T-helper 2 cell treated with Interferon-gamma antibody and Interleukin-4, amounts not matched to agents 5 μg/mL and 100 μg/mL, for 36 hours (primary cell): ENCODE measurements around the gene TLCD3B.
"Not testable (repeated sequence)": the region's sequence is repeated elsewhere in the genome, so short reads cannot be mapped to it uniquely, and the experiment has no call there.

Experiments
- DNase-seq: peaks from one replicate; pipeline ENCODE4 v3.0.0; 2021; ENCODE audit warnings: low spot score
- H3K27ac Mint-ChIP-seq: one replicate; pipeline ENCODE4 v1.8.0; 2021; ENCODE audit warnings: mild to moderate bottlenecking, mixed read lengths
- H3K27me3 Mint-ChIP-seq: one replicate; pipeline ENCODE4 v1.8.0; 2021; ENCODE audit warnings: low read depth, mixed read lengths
- H3K36me3 Mint-ChIP-seq: one replicate; pipeline ENCODE4 v1.8.0; 2021; ENCODE audit warnings: low read depth, mixed read lengths
- H3K4me1 Mint-ChIP-seq: one replicate; pipeline ENCODE4 v1.8.0; 2021; ENCODE audit warnings: low read depth, mixed read lengths
- H3K4me3 Mint-ChIP-seq: one replicate; pipeline ENCODE4 v1.8.0; 2022; ENCODE audit warnings: mild to moderate bottlenecking, moderate library complexity, mixed read lengths
- H3K9me3 Mint-ChIP-seq: one replicate; pipeline ENCODE4 v1.8.0; 2021; ENCODE audit warnings: mixed read lengths

Gene TLCD3B

GRCh38 chr16:30049871-30050270 is 18.8 kb upstream of the TLCD3B start:
- H3K9me3 Mint-ChIP-seq, result no peaks in the 10 kb centered on the region
- H3K27ac Mint-ChIP-seq, result no peak overlapping the region
- no peak for DNase-seq
- H3K4me1 Mint-ChIP-seq, result peaks cover 21% of the 10 kb centered on the region
- H3K4me3 Mint-ChIP-seq, result no peak overlapping the region
- H3K27me3 Mint-ChIP-seq, result no peaks in the 10 kb centered on the region
- H3K36me3 Mint-ChIP-seq, result peaks cover 2% of the 10 kb centered on the region

DNA sequence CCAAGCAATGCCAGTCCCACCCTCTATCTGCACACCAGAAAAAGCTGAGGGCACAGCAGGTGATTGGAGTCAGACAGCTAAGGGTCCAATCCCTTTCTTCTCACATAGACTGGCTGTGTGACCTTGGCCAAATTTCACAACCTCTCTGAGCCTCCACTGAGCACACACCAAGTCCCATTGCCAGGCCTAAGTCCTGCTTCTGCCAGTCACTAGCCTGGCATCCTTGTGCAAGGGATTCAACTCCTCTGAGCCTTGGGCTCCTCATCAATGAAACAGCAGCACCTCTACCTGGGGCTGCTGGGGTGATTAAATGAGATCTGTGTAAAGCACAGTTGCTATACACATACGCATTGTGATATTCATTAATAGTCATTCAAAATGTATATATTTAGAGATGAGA is 15.5 kb upstream of the TLCD3B start:
- no peak overlapping the region for H3K4me3 Mint-ChIP-seq
- H3K27ac Mint-ChIP-seq, result no peak overlapping the region
- H3K4me1 Mint-ChIP-seq, result peaks cover 7% of the 10 kb centered on the region
- peaks cover 6% of the 10 kb centered on the region for H3K27me3 Mint-ChIP-seq
- H3K36me3 Mint-ChIP-seq, result peaks cover 1% of the 10 kb centered on the region
- no peak for DNase-seq
- no peaks in the 10 kb centered on the region for H3K9me3 Mint-ChIP-seq

DNA sequence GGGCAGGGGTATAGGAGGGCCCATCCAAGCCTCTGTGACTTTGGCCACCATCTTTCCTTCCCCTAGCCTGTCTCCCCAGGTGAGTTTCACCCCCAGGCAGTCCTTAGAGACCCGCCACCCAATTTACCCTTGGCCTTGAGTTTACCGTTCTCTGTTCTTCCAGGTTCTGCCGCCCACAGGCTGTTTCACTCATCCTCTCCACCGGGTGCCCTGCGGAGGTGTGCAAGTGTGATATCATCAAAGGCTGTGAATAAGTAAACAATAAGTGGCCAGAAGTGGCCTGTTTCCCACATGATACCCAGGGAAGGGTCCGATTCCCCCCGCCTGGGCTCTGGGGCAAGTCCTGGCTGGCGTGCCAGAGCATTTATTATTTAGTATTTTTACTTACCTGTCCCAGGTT is 15.1 kb upstream of the TLCD3B start:
- H3K36me3 Mint-ChIP-seq, result no peaks in the 10 kb centered on the region
- H3K4me1 Mint-ChIP-seq, result peaks cover 5% of the 10 kb centered on the region
- peaks cover 6% of the 10 kb centered on the region for H3K27me3 Mint-ChIP-seq
- no peaks in the 10 kb centered on the region for H3K9me3 Mint-ChIP-seq
- no peak overlapping the region for H3K4me3 Mint-ChIP-seq
- H3K27ac Mint-ChIP-seq, result no peak overlapping the region
- no peak for DNase-seq

GRCh38 chr16:30041841-30042240 is 10.8 kb upstream of the TLCD3B start:
- no peaks in the 10 kb centered on the region for H3K9me3 Mint-ChIP-seq

DNA sequence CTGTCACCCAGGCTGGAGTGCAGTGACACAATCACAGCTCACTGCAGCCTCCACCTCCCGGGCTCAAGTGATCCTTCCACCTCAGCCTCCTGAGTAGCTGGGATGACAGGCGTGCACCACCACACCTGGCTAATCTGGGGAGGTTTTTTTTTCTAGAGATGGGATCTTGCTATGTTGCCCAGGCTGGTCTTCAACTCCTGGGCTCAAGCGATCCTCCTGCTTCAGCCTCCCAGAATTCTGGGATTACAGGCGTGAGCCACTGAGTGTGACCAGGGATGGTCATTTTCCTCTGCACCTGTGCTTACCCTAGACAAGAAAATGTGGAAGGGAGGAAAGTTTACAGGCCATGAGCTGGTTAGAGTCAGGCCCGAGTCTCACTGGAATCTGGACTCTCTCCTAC is 9.6 kb upstream of the TLCD3B start:
- not testable (repeated sequence) for H3K4me1 Mint-ChIP-seq

More at GRCh38 chr16:30041841-30042240, 10.8 kb upstream of the TLCD3B start:
- H3K27ac Mint-ChIP-seq, result no peak overlapping the region
- no peak overlapping the region for H3K4me3 Mint-ChIP-seq
- DNase-seq, result no peak
- no peaks in the 10 kb centered on the region for H3K36me3 Mint-ChIP-seq
- H3K4me1 Mint-ChIP-seq, result peaks cover 2% of the 10 kb centered on the region
- peaks cover 17% of the 10 kb centered on the region for H3K27me3 Mint-ChIP-seq

DNA sequence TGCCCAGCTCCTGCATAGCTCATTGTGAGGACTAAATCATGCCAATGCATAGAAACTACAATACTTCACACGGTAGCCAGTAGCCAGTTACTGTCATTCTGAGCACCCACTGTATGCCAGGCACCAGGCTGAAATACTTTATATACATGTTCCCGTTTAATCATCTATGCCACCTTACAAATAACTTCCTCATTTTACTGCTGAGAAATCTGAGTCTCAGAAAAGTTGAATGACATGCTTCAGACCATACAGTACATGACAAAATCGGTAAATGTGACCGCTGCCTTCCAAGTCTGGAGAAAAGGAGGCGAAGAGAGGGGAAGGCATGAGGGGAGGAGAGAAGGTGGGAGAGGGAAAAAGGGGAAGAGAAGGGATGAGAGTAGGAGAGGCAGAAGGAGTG is 9.2 kb upstream of the TLCD3B start:
- Mint-ChIP-seq H3K27ac (no peak overlapping the region), H3K9me3 (no peaks in the 10 kb centered on the region), H3K4me1 (peaks cover 3% of the 10 kb centered on the region), H3K36me3 (no peaks in the 10 kb centered on the region), H3K27me3 (peaks cover 21% of the 10 kb centered on the region), H3K4me3 (no peak overlapping the region)
- DNase-seq, result no peak

More for the DNA sequence above, 9.6 kb upstream of the TLCD3B start:
- not testable (repeated sequence) for H3K4me3 Mint-ChIP-seq, DNase-seq, H3K36me3 Mint-ChIP-seq, H3K9me3 Mint-ChIP-seq, H3K27ac Mint-ChIP-seq
- peaks cover 21% of the 10 kb centered on the region for H3K27me3 Mint-ChIP-seq

- Mint-ChIP-seq H3K4me1 (peaks cover 7% of the 10 kb centered on the region), H3K4me3 (no peak overlapping the region), H3K36me3 (peaks cover 1% of the 10 kb centered on the region), H3K27ac (no peak overlapping the region), H3K9me3 (no peaks in the 10 kb centered on the region), H3K27me3 (peaks cover 46% of the 10 kb centered on the region)
- peak; percentile 44 for DNase-seq
Observed at GRCh38 chr16:30033270-30033669, 2.2 kb upstream of the TLCD3B start.

- peak; percentile 54 for DNase-seq
- Mint-ChIP-seq H3K9me3 (no peaks in the 10 kb centered on the region), H3K27me3 (peaks cover 49% of the 10 kb centered on the region), H3K4me1 (peaks cover 7% of the 10 kb centered on the region), H3K27ac (no peak overlapping the region), H3K36me3 (peaks cover 1% of the 10 kb centered on the region), H3K4me3 (peak overlapping the region; percentile 24)
Observed at GRCh38 chr16:30032083-30032819, 1.2 kb upstream of the TLCD3B start.

- Mint-ChIP-seq H3K4me1 (peaks cover 7% of the 10 kb centered on the region), H3K27me3 (peaks cover 56% of the 10 kb centered on the region), H3K4me3 (no peak overlapping the region)
Observed at GRCh38 chr16:30031477-30031918, 427 bp upstream of the TLCD3B start.

GRCh38 chr16:30030011-30030685 is 923 bp downstream of the TLCD3B start:
- DNase-seq, result no peak
- Mint-ChIP-seq H3K4me1 (peaks cover 5% of the 10 kb centered on the region), H3K36me3 (peaks cover 1% of the 10 kb centered on the region), H3K9me3 (no peaks in the 10 kb centered on the region), H3K4me3 (no peak overlapping the region), H3K27ac (no peak overlapping the region), H3K27me3 (peaks cover 53% of the 10 kb centered on the region)

More at GRCh38 chr16:30031477-30031918, 427 bp upstream of the TLCD3B start:
- Mint-ChIP-seq H3K27ac (no peak overlapping the region), H3K36me3 (peaks cover 1% of the 10 kb centered on the region), H3K9me3 (no peaks in the 10 kb centered on the region)
- no peak for DNase-seq

DNA sequence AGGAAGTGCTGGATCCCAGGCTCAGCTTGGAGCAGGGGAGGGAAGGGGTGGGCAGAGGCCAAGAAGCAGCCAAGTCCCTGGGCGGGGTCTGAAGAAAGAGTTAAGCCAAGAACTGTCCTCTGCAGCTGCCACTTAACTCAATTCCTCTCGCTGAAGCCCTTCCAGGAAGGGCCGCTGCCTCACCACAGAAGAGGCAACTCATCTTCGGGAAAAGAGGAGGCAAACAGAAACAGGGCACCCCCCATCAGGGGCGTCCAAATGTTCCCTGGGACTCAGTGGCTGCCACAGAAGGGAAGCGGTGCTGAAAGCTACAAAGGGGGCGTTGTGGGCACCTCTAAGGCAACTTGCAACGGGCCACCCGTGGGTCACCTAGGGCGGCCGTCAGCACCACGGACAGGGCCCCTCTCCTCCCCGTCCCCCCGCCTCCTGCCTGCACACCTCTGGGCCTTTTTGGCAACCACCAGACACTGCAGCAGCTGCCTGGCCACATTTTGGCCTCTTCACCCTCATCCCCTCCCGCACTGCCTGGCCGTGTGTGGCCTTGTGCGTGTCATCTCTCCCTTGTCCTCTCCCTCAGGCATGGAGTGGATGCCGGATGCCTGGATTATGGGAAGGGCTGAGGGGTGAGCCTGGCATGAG is 2.5 kb downstream of the TLCD3B start:
- Mint-ChIP-seq H3K27ac (no peak overlapping the region), H3K4me1 (peaks cover 4% of the 10 kb centered on the region), H3K4me3 (no peak overlapping the region), H3K27me3 (peaks cover 52% of the 10 kb centered on the region), H3K9me3 (no peaks in the 10 kb centered on the region), H3K36me3 (peaks cover 1% of the 10 kb centered on the region)
- peak; percentile 19 for DNase-seq

DNA sequence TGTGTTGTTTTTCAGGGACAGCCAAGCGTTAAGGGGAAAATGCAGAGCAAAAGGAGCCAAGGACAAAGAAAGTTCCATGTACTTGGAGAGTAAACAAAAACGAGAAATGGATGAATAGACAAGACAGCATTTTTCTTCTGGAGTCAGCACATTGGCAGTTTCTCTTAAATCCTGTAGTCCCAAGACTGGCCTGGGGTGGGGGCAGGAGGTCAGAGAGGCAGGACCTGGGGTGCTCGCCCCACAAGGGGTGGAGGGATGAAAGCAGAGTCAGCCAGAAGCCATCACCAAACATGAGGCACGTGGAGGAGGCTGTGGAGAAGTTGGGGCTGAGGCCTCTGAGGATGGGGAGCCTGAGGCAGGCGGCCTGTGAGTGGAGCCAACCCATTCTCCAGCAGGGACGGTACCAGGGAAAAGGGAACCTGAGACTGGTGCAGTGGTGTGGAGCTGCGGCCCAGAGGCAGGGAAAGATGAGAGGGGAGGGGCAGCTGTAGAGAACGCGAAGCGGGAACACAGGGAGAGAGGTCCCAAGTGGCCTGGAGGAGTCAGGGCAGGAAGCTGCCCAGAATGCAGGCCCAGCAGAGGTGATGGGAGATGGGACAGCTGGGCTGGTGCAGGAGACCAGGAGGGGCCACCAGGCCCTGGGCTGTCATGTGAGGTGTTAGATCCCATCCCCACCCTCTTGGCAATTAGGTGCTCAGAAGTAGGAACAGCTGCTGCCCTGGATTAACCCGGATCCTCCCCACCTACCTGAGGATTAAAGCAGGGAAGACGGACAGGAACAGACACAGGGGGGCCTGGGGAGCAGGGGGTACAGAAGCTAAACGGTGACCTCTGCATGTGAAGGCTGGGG is 3.3 kb downstream of the TLCD3B start:
- H3K4me1 Mint-ChIP-seq, result peaks cover 4% of the 10 kb centered on the region
- peaks cover 52% of the 10 kb centered on the region for H3K27me3 Mint-ChIP-seq
- no peak for DNase-seq
- H3K27ac Mint-ChIP-seq, result no peak overlapping the region
- H3K4me3 Mint-ChIP-seq, result no peak overlapping the region
- H3K36me3 Mint-ChIP-seq, result peaks cover 1% of the 10 kb centered on the region
- H3K9me3 Mint-ChIP-seq, result no peaks in the 10 kb centered on the region

DNA sequence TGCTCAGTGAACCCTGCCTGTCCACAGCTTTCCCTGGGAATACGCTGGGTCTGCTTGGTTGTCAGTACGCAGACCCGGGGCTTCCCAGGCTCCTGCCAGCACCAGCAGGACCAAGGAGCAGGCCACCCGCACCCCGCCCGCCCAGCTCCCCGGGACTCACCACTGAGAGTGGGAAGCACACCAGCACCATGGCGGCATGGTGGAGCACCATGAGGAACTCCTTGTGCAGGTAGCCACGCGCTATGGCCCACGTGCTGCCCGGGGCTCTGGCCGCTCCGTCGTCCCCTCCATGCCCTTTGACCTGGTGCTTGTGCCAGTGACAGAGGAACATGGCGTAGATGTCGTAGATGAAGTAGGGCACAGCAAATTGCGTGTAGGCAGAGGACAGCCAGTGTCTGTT is 4.6 kb downstream of the TLCD3B start:
- no peak overlapping the region for H3K4me3 Mint-ChIP-seq
- no peaks in the 10 kb centered on the region for H3K9me3 Mint-ChIP-seq
- no peaks in the 10 kb centered on the region for H3K36me3 Mint-ChIP-seq
- no peaks in the 10 kb centered on the region for H3K4me1 Mint-ChIP-seq
- H3K27me3 Mint-ChIP-seq, result peaks cover 42% of the 10 kb centered on the region
- no peak for DNase-seq
- H3K27ac Mint-ChIP-seq, result no peak overlapping the region
